ENCODE data around the gene SPAG9. TPM values are rescaled to one million over a fixed set of nuclear protein-coding genes. Genes with fewer than 3 reads are reported as not detected.

The SPAG9 gene
- polyA plus RNA-seq, 1 donor from 2014 or later, result 201 TPM

DNA sequence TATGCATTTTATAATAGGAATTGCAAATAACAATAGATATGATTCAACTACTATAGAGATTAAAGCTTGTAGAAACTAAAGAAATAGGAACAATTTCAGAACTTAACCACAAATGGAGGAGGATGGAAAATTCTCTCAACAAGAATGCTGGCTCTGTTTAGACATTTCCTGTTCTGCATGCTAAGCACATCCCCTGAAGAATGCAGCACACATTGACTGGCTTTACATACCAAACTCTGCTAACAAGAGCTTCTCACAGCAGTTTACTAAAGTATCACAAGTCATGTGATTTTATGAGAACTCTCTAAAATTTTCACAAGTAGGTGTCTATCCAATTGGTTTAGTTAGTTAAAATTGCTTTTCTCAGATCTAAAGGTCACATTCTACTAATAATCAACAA is 85.2 kb downstream of the SPAG9 start:
- H3K9me3 ChIP-seq (ENCODE audit: low read length), result no peaks in the 10 kb centered on the region

DNA sequence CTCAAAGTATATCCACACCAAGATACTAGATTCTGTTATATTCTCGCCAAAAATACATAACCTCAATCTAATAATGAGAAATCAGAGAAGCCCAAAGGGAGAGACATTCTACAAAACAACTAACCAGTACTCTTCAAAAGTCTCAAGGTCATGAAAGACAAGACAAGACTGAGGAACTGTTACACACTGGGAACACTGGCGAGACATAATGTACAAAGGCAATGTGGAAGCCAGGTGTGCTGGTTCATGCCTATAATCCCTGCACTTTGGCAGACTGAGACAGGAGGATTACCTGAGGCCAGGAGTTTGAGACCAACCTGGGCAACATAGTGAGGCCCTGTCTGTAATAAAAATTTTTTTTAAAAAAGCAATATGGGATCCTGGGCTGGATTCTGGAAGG is 85.9 kb downstream of the SPAG9 start:
- no peaks in the 10 kb centered on the region for H3K9me2 ChIP-seq (ENCODE audit: insufficient read depth, low read length)
- no peak overlapping the region for H3K4me2 ChIP-seq (ENCODE audit: low read length)
- H3K9me3 ChIP-seq (ENCODE audit: low read length), result no peaks in the 10 kb centered on the region
- peaks cover 5% of the 10 kb centered on the region for H4K20me1 ChIP-seq (ENCODE audit: insufficient read depth)
- H3K36me3 ChIP-seq (ENCODE audit: insufficient read depth, low read length), result peaks cover 13% of the 10 kb centered on the region
- H3K79me2 ChIP-seq (replicated peaks; ENCODE audit: insufficient read depth, low read length), result peaks cover 56% of the 10 kb centered on the region
- H3K27me3 ChIP-seq (ENCODE audit: insufficient read depth, low read depth, low read length), result no peaks in the 10 kb centered on the region
- H3K4me3 ChIP-seq (ENCODE audit: low read length), result no peak overlapping the region
- H3K9ac ChIP-seq (ENCODE audit: low read length), result no peak overlapping the region
- no peak overlapping the region for H2AFZ ChIP-seq (ENCODE audit: low read depth, low read length)
- no peaks in the 10 kb centered on the region for H3F3A ChIP-seq (ENCODE audit: insufficient read depth, low read length, poor library complexity, severe bottlenecking)
- no peak for TF ChIP-seq EZH2 (IDR thresholded peaks at IDR 0.05; ENCODE audit: borderline replicate concordance, insufficient read depth, low read length, poor library complexity, severe bottlenecking)
- no peak for TF ChIP-seq POLR2AphosphoS5 (IDR thresholded peaks at IDR 0.05)
- H3K27ac ChIP-seq (ENCODE audit: low read length), result no peak overlapping the region

More for the DNA sequence above, 85.2 kb downstream of the SPAG9 start:
- no peak overlapping the region for H2AFZ ChIP-seq (ENCODE audit: low read depth, low read length)
- no peak overlapping the region for H3K9ac ChIP-seq (ENCODE audit: low read length)
- no peak overlapping the region for H3K4me3 ChIP-seq (ENCODE audit: low read length)
- no peak overlapping the region for H3K4me2 ChIP-seq (ENCODE audit: low read length)
- peaks cover 5% of the 10 kb centered on the region for H4K20me1 ChIP-seq (ENCODE audit: insufficient read depth)
- H3K36me3 ChIP-seq (ENCODE audit: insufficient read depth, low read length), result peaks cover 15% of the 10 kb centered on the region
- TF ChIP-seq POLR2AphosphoS5 (IDR thresholded peaks at IDR 0.05), result no peak
- no peak for TF ChIP-seq RAD21 (conservative IDR thresholded peaks at IDR 0.05)
- TF ChIP-seq, protein P1, sequence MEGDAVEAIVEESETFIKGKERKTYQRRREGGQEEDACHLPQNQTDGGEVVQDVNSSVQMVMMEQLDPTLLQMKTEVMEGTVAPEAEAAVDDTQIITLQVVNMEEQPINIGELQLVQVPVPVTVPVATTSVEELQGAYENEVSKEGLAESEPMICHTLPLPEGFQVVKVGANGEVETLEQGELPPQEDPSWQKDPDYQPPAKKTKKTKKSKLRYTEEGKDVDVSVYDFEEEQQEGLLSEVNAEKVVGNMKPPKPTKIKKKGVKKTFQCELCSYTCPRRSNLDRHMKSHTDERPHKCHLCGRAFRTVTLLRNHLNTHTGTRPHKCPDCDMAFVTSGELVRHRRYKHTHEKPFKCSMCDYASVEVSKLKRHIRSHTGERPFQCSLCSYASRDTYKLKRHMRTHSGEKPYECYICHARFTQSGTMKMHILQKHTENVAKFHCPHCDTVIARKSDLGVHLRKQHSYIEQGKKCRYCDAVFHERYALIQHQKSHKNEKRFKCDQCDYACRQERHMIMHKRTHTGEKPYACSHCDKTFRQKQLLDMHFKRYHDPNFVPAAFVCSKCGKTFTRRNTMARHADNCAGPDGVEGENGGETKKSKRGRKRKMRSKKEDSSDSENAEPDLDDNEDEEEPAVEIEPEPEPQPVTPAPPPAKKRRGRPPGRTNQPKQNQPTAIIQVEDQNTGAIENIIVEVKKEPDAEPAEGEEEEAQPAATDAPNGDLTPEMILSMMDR (IDR thresholded peaks at IDR 0.05; ENCODE audit: poor library complexity, severe bottlenecking), result no peak
- no peak for TF ChIP-seq EP300 (conservative IDR thresholded peaks at IDR 0.05; ENCODE audit: poor library complexity, severe bottlenecking)
- TF ChIP-seq, protein P2, sequence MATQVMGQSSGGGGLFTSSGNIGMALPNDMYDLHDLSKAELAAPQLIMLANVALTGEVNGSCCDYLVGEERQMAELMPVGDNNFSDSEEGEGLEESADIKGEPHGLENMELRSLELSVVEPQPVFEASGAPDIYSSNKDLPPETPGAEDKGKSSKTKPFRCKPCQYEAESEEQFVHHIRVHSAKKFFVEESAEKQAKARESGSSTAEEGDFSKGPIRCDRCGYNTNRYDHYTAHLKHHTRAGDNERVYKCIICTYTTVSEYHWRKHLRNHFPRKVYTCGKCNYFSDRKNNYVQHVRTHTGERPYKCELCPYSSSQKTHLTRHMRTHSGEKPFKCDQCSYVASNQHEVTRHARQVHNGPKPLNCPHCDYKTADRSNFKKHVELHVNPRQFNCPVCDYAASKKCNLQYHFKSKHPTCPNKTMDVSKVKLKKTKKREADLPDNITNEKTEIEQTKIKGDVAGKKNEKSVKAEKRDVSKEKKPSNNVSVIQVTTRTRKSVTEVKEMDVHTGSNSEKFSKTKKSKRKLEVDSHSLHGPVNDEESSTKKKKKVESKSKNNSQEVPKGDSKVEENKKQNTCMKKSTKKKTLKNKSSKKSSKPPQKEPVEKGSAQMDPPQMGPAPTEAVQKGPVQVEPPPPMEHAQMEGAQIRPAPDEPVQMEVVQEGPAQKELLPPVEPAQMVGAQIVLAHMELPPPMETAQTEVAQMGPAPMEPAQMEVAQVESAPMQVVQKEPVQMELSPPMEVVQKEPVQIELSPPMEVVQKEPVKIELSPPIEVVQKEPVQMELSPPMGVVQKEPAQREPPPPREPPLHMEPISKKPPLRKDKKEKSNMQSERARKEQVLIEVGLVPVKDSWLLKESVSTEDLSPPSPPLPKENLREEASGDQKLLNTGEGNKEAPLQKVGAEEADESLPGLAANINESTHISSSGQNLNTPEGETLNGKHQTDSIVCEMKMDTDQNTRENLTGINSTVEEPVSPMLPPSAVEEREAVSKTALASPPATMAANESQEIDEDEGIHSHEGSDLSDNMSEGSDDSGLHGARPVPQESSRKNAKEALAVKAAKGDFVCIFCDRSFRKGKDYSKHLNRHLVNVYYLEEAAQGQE (IDR thresholded peaks at IDR 0.05; ENCODE audit: borderline replicate concordance), result no peak
- no peak for TF ChIP-seq SMC3 (conservative IDR thresholded peaks at IDR 0.05; ENCODE audit: poor library complexity)
- TF ChIP-seq TAF1 (IDR thresholded peaks at IDR 0.05; ENCODE audit: low read depth), result no peak
- no peak for TF ChIP-seq EZH2 (IDR thresholded peaks at IDR 0.05; ENCODE audit: borderline replicate concordance, insufficient read depth, low read length, poor library complexity, severe bottlenecking)
- no peak overlapping the region for H3K27ac ChIP-seq (ENCODE audit: low read length)
- H3K27me3 ChIP-seq (ENCODE audit: insufficient read depth, low read depth, low read length), result no peaks in the 10 kb centered on the region
- H3K79me2 ChIP-seq (replicated peaks; ENCODE audit: insufficient read depth, low read length), result peaks cover 57% of the 10 kb centered on the region
- no peaks in the 10 kb centered on the region for H3K9me2 ChIP-seq (ENCODE audit: insufficient read depth, low read length)
- no peaks in the 10 kb centered on the region for H3F3A ChIP-seq (ENCODE audit: insufficient read depth, low read length, poor library complexity, severe bottlenecking)

DNA sequence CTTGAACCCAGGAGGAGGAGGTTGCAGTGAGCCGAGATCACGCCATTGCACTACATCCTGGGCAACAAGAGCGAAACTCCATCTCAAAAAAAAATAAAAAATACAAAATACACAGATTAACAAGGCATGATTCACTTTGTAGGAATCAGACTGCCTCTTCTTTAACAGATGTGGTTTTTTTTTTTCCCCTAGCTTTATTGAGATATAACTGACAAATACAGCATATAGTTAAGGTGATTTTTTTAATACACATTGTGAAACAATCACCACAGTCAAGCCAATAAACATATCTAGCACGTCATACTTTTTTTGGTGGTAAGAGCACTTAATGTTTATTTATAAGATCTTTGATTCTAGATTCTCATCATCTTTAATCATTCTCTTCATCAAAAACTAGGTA is 87.8 kb downstream of the SPAG9 start:
- TF ChIP-seq EP300 (conservative IDR thresholded peaks at IDR 0.05; ENCODE audit: poor library complexity, severe bottlenecking) (no peak), TAF1 (IDR thresholded peaks at IDR 0.05; ENCODE audit: low read depth) (no peak), EZH2 (IDR thresholded peaks at IDR 0.05; ENCODE audit: borderline replicate concordance, insufficient read depth, low read length, poor library complexity, severe bottlenecking) (no peak), MXI1 (conservative IDR thresholded peaks at IDR 0.05; ENCODE audit: poor library complexity, severe bottlenecking) (no peak), POLR2AphosphoS5 (IDR thresholded peaks at IDR 0.05) (no peak), RAD21 (conservative IDR thresholded peaks at IDR 0.05) (no peak), SMC3 (conservative IDR thresholded peaks at IDR 0.05; ENCODE audit: poor library complexity) (no peak)
- TF ChIP-seq, protein P2 (IDR thresholded peaks at IDR 0.05; ENCODE audit: borderline replicate concordance), result no peak
- TF ChIP-seq, protein P1 (IDR thresholded peaks at IDR 0.05; ENCODE audit: poor library complexity, severe bottlenecking), result no peak
- Histone ChIP-seq H3K9ac (ENCODE audit: low read length) (no peak overlapping the region), H3K27ac (ENCODE audit: low read length) (no peak overlapping the region), H3K9me3 (ENCODE audit: low read length) (no peaks in the 10 kb centered on the region), H3K4me2 (ENCODE audit: low read length) (no peak overlapping the region), H2AFZ (ENCODE audit: low read depth, low read length) (no peak overlapping the region), H3F3A (ENCODE audit: insufficient read depth, low read length, poor library complexity, severe bottlenecking) (no peaks in the 10 kb centered on the region), H3K27me3 (ENCODE audit: insufficient read depth, low read depth, low read length) (no peaks in the 10 kb centered on the region), H3K4me3 (ENCODE audit: low read length) (no peak overlapping the region), H3K79me2 (replicated peaks; ENCODE audit: insufficient read depth, low read length) (peaks cover 38% of the 10 kb centered on the region), H3K9me2 (ENCODE audit: insufficient read depth, low read length) (no peaks in the 10 kb centered on the region), H3K36me3 (ENCODE audit: insufficient read depth, low read length) (peaks cover 11% of the 10 kb centered on the region), H4K20me1 (ENCODE audit: insufficient read depth) (no peaks in the 10 kb centered on the region)

Data from neural cell (in vitro differentiated cells).